GM18861 (cell line): ENCODE measurements around the gene TBC1D4.
"Not testable (repeated sequence)": the region's sequence is repeated elsewhere in the genome, so short reads cannot be mapped to it uniquely, and the experiment has no call there.

Experiments
- ATAC-seq: cut with Tn5 transposase; IDR thresholded peaks from one replicate; pipeline ENCODE4 v1.9.1; 2021; ENCODE audit not compliant: unreplicated experiment

The TBC1D4 gene

GRCh38 chr13:75329097-75329496, 152.9 kb downstream of the TBC1D4 start:
- ATAC-seq, result no peak

GRCh38 chr13:75327135-75327510, 154.8 kb downstream of the TBC1D4 start:
- no peak for ATAC-seq

DNA sequence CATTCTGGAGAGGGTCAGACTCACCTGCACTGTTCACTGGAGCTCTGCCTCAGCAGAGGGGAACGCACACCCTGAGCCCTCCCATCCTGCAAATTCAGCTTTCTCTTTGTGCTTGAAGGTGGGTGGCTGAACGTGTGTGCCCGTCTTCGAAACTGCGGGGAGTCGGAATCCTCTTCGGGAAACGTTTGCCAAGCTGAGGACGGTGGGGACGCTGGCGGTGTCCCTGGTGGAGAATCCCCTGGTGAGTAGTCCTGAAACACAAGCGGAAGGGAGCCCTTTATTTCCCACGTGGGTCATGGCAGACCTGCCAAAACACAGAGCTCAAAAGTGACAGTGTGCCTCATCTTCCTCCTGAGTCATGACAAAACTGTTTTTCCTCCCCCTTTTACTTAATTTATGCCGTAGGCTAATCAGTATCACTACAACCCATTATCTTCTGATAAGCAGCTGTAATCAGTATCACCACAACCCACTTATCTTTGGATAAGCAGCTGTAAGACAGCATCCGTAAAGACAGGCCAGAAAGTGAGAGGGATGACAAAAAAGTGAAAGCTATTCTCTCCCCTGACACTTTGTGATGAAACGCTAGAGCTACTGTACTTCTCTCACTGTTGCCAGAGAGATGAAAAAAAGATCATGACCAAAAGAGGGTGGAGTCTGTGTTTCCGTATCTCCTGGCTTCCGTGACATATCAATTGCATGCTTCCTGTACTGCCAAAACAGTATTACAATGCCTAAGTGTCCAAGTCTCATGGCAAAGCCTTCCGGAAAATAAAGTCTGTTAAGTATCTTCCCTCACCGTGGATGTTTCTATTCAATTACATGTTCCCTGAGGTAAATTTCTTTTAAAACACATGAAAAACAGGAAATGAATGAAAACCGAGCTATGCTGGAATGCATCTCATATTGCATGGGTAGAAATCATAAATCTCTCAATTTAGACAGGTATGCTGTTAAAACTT, 155.5 kb downstream of the TBC1D4 start:
- ATAC-seq, result peak; percentile 90

DNA sequence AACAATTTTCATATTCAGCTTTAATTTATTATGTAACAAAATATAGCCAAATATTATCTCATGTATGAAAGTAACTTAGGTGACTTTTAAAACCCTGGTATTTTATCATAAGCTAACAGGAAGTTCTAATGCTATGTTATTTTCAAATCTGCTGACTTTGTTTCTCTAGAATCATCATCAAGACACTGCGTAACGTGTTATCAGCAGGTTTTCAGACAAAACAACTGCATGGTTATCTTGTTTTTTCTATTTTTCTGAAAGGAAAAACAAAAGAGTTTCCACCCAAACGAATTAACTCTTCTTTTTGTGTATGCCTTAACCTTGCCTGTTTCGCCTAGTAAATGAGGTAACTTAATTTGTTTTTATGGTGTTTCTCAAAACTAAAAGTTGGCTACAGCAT, 156.3 kb downstream of the TBC1D4 start:
- no peak for ATAC-seq

DNA sequence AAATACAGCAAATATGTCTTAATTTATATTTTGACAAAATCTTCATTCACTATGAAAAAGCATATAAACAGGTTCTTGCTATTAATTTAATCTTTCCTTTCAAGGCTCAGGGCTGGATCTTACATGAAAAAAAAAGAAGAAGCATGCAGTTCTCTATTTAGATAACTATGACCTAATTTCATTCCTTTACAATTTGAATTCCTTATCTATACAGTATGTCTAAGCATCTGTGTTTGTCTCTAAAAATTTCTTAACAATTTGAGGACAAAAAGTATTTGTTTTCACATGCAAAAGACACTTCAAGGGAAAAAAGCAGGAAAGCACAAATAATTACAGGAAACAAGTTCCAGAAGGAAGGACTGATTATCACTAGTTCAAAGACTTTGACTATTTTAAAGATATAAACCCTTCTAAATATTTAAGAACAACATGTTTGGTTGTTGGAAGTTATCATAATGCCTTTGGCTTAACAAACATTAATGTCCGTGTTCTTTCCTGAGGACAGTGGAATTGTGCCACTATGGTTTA, 157.5 kb downstream of the TBC1D4 start:
- no peak for ATAC-seq

GRCh38 chr13:75321084-75321483, 160.9 kb downstream of the TBC1D4 start:
- ATAC-seq, result no peak

GRCh38 chr13:75319254-75319653, 162.7 kb downstream of the TBC1D4 start:
- ATAC-seq, result no peak

- no peak for ATAC-seq
These were observed 163.7 kb downstream of the TBC1D4 start for GRCh38 chr13:75318138-75318833.

- no peak for ATAC-seq
These were observed 165.5 kb downstream of the TBC1D4 start for GRCh38 chr13:75316427-75316826.

DNA sequence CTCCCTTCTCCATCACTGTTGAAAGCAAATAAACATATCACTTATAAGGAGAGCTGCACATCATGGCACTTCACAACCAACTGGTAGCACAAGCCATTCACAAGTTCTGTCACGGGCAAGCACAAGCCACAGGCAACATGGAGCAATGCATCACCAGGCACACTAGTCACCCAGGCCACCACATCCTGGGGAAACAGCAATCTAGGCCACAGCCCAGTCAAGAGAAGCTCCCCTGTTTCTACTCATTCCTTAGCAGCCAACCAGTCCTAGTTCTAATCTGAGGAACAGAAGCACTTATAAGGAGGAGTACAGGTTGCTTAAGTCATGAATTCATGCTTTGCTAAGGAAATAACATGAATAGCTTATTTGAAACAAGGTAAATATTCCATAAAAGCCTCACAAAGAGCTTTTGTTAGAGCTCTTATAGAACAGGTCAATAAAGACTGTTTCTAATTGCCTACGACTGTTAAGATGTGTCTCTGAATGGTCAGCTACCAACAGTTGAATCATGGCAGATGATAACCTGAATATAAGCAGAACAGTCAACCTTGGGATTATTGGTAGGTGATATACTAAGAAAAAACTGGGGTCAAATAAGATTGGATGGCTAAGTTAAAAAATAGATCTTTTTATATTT, 169.0 kb downstream of the TBC1D4 start:
- ATAC-seq, result no peak

DNA sequence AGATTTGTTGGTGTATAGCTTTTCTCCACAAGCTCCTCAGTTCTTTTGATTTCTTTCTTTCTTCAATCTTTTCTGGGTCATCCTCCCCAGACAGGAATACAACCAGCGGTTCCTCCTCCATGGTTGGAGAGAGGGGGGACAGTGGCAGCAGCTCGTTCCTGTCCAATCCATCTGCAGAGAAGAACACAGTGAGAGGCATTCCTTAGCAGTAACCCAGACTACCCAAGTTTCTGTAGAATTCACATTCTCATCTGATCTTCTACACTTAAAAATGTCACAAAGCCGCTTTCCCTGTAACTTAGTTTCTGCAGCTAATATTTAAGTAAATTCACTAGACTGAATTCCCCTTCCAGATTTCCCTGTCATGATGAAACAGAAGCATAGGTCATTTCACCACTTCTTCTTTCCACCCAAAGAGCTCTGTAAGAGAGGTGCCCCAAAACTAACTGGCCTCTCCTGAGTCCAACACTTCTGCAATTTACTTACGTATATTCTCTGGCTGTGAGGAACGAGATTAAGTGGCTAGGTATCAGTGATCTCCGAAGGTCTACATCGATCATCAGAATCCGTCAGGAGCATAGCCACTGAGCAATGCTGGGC, 171.9 kb downstream of the TBC1D4 start:
- no peak for ATAC-seq

DNA sequence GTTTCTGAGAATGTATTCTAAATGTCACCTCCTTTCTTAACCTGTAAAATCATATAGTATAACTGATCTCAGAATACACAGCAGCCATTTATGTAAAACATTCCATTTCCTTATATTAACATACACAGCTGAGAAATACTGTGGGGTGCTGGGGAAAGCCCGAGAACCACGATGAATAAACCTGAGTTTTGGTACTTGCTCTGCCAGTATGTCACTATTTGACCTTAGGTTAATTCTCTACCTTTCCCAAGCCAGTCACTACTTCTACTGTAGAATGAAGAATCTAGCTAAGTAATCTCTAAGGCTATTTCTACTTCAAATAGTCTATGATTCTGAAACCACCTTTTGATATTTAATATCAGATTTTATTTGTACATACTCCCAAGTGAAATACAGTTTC, 173.7 kb downstream of the TBC1D4 start:
- no peak for ATAC-seq

GRCh38 chr13:75307370-75307949, 174.5 kb downstream of the TBC1D4 start:
- no peak for ATAC-seq

- ATAC-seq, result not testable (repeated sequence)
These were observed 175.0 kb downstream of the TBC1D4 start for GRCh38 chr13:75306967-75307366.

DNA sequence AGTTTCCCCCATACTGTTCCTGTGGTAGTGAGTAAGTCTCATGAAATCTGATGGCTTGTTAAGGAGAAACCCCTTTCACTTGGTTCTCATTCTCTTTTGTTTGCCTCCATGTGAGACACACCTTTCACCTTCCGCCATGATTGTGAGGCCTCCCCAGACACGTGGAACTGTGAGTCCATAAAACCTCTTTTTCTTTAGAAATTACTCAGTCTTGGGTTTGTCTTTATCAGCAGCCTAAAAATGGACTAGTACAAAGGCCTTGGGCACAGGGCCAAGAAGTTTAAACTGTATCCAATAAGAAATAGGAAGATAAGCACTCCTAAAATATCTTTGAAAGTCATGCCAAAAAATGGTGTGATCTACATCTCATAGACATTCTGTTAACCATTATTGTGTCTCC, 176.9 kb downstream of the TBC1D4 start:
- ATAC-seq, result no peak

- no peak for ATAC-seq
These were observed 178.7 kb downstream of the TBC1D4 start for GRCh38 chr13:75303263-75303662.

DNA sequence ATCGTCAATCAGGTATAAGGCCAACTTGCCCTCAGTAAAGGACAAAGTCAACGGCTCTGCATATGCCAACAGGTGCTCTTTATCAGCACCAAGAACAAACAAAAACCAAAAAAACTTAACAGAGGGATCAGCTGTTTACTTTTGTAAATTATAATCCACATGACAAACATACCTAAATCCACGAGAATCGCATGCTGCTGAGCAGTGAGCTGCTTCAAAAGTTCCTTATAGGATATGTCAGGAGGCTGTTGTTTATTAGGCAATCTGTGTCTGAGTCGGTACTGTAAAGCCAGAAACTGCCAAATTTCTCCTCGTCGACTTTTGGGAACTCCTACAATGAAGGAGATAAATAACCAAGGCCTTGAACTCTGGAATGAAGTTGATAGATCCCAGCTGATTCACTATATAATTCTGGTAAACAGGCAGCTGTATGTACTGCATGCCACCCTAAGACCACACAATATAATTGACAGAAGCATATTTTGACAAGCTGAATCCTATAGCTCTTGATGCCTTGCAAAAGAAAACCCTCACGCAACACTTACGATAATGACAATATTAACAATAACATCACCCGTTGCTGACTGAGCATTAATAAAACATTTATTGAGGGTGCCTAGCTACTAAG, 179.8 kb downstream of the TBC1D4 start:
- ATAC-seq, result no peak

GRCh38 chr13:75299913-75300862, 181.8 kb downstream of the TBC1D4 start:
- ATAC-seq, result peak; percentile 84

- no peak for ATAC-seq
These were observed 182.7 kb downstream of the TBC1D4 start for GRCh38 chr13:75299246-75299645.
